Stimulated activated CD4-positive, alpha-beta T cell treated with anti-CD3 and anti-CD28 coated beads, Interleukin-12 subunit alpha, Interleukin-12 subunit beta, amount 100 ng/mL, for 48 hours (primary cell): ENCODE results near the gene SH3RF1.

ENCODE experiments used
- DNase-seq, 3 donors: peaks; one replicate each; pipeline ENCODE4 v3.0.0-alpha.2; 2020; ENCODE audit warnings: low read depth in 2 of 3, low spot score in 1 of 3

SH3RF1 gene

DNA sequence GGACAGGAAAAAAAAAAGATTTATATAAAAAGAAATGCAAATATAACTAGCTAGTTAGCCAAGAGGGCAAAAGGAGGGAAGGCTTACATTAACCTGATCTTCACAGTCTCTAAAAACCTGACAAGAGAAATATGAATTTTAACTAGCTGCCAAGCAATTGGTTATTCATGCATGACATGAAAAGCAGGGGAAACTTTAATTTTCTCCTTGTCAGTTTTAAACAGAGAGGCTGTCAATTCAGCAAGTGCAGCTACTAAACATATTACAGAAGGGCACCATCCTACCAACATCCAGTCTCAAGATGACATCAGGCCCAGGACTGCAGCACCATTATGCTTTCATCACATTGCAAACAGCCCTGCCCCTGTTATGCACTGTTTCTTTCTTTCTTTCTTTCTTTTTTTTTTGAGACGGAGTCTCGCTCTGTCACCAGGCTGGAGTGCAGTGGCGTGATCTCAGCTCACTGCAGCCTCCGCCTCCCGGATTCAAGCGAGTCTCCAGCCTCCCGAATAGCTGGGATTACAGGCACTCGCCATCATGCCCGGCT, 221.8 kb downstream of the SH3RF1 start:
- no peak for DNase-seq

DNA sequence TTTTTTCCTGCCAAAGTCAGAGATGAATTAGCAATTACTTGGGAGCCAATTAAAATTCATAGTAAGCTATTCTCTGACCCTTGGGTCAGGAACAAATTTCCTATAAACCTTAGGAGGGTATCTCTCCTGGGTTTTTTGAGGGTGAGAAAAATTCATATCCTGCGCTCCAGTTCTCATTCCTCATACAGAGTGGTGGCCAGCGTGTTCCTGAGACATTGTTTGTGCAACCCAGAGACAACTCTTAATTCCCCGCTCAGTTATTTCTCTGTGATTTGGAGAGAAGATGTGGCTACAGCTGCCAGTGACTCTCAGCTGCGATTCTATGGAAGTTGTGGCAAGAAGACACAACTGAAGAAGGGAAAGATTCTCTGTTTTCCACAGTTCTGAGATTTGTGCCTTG, 222.8 kb downstream of the SH3RF1 start:
- DNase-seq, result no peak

DNA sequence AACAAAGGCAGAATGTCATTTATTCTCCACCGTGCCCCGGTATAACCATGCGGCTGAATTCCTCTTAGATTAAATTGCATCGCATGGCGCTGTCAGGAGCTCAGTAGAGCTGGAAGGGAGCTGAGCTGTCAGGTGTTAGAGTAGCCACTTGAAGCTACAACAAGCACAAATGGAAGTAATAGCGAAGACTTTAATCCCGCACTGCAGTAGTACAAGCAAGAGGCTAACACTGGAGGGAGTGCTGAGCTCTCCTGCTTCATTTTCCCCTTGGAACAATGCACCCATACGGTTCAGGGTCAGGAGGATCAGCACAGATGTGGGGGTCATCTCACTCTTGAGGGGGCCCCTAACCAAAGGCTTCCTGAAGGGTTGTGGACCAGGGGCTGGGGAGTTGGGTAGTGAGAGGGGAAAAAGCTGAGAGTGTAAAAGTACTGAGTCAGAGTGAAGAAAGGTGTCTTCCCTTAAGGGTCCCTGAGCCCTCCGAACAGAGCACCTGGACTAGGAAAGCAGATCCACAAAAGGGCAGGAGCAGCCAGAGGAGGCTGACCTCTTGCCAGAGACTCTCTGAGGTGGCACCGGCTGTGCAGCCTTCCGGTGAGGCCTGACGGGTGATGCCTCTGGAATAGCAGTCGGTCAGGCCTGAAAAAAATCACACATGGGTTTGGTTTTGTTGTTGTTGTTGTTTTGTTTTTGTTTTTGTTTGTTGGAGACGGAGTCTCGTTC, 224.7 kb downstream of the SH3RF1 start:
- no peak for DNase-seq

DNA sequence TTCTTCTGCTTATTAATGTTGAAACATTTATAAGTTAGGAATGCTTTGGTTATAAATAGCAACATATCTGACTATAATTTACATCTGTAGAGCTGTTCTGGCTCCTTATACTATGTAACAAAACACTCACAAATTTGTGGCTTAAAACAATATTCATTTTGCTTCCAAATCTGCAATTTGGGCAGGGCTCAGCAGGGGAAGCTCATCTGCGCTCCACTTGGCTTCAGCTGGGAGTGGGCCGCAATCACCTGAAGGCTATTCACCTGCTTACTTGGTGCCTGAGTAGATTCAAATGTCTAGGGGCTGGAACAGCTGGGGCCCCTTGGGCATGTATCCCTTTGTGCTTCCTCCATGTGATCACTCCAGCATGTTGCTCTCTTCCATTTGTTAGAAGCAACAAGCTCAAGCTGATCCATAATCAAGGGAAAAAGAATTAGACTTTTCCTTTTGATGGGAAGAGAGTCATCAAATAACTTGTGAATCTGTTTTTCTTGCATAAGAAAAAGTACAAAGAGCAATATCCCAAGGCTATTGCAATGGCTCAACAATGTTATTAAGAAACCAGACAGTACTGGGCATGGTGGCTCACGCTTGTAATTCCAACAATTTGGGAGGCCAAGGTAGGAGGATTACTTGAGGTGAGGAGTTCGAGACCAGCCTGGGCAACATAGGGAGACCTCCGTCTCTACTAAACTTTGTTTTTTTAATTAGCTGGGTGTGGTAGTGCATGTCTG, 225.9 kb downstream of the SH3RF1 start:
- DNase-seq, result no peak
